KMS-11 (cell line): ENCODE results near the gene CCDC88A.
A peak's percentile ranks its signal among the peaks of the same experiment; 100 is the strongest.

ENCODE experiments used
- H2AFZ ChIP-seq: fragments of 200-600 bp; sonication (generic); 2 replicates; pipeline ENCODE4 v1.6.1; 2016; ENCODE audit warnings: antibody characterized with exemption, mixed run types, low read depth
- H3K27ac ChIP-seq: fragments of 200-600 bp; sonication (generic); 2 replicates; pipeline ENCODE4 v1.6.1; 2016; ENCODE audit warnings: mild to moderate bottlenecking, mixed run types
- H3K27me3 ChIP-seq: fragments of 200-600 bp; sonication (generic); 2 replicates; pipeline ENCODE4 v1.6.1; 2017; ENCODE audit warnings: mild to moderate bottlenecking, low read depth, mixed run types, moderate library complexity; ENCODE audit not compliant: insufficient read depth
- H3K36me3 ChIP-seq: fragments of 200-600 bp; sonication (generic); 2 replicates; pipeline ENCODE4 v1.6.1; 2017; ENCODE audit warnings: mild to moderate bottlenecking, mixed run types; ENCODE audit not compliant: insufficient read depth
- H3K4me1 ChIP-seq: fragments of 200-600 bp; sonication (generic); 2 replicates; pipeline ENCODE4 v1.6.1; 2016; ENCODE audit warnings: mild to moderate bottlenecking, low read depth, mixed run types; ENCODE audit not compliant: poor library complexity, severe bottlenecking
- H3K4me2 ChIP-seq: fragments of 200-600 bp; sonication (generic); 2 replicates; pipeline ENCODE4 v1.7.0; 2016; ENCODE audit warnings: mild to moderate bottlenecking, mixed run types
- H3K4me3 ChIP-seq: fragments of 200-600 bp; sonication (generic); IDR thresholded peaks from 2 replicates; pipeline ENCODE4 v1.6.1; 2017; ENCODE audit warnings: low read depth, low read length, mixed read lengths; ENCODE audit not compliant: insufficient read depth
- H3K79me2 ChIP-seq: fragments of 200-600 bp; sonication (generic); 2 replicates; pipeline ENCODE4 v1.6.1; 2016; ENCODE audit warnings: low read depth, mixed run types; ENCODE audit not compliant: insufficient read depth
- H3K9ac ChIP-seq: fragments of 200-600 bp; sonication (generic); 2 replicates; pipeline ENCODE4 v1.6.1; 2016; ENCODE audit warnings: mild to moderate bottlenecking, mixed run types
- H4K20me1 ChIP-seq: fragments of 200-600 bp; sonication (generic); 2 replicates; pipeline ENCODE4 v1.6.1; 2016; ENCODE audit warnings: mild to moderate bottlenecking, mixed run types; ENCODE audit not compliant: insufficient read depth
- CTCF ChIP-seq: fragments of 200-600 bp; sonication (generic); conservative IDR thresholded peaks from 2 replicates; pipeline ENCODE4 v1.6.1; 2017; ENCODE audit warnings: low read depth, mild to moderate bottlenecking, antibody characterized with exemption, low read length, moderate library complexity, mixed read lengths

Gene CCDC88A

GRCh38 chr2:55420871-55421270 is 1.2 kb upstream of the CCDC88A start:
- H3K79me2 ChIP-seq = peaks cover 33% of the 10 kb centered on the region
- H3K9ac ChIP-seq = peak overlapping the region; percentile 46; the same call in 1 of the 2 replicates
- no peaks in the 10 kb centered on the region for H4K20me1 ChIP-seq
- H3K4me1 ChIP-seq = peaks cover 48% of the 10 kb centered on the region
- no peaks in the 10 kb centered on the region for H3K27me3 ChIP-seq
- H3K4me3 ChIP-seq = no peak overlapping the region
- peak overlapping the region; percentile 66 for H3K4me2 ChIP-seq
- peak overlapping the region; percentile 38 for H3K27ac ChIP-seq
- peak overlapping the region; percentile 66 for H2AFZ ChIP-seq
- no peaks in the 10 kb centered on the region for H3K36me3 ChIP-seq
- TF ChIP-seq CTCF = no peak

- no peak for TF ChIP-seq CTCF
- peaks cover 53% of the 10 kb centered on the region for H3K4me1 ChIP-seq
These were observed 726 bp upstream of the CCDC88A start for GRCh38 chr2:55420439-55420725.

GRCh38 chr2:55419233-55419678 is 400 bp downstream of the CCDC88A start:
- peak overlapping the region; percentile 72 for H3K27ac ChIP-seq
- H3K4me1 ChIP-seq = peaks cover 64% of the 10 kb centered on the region
- peak overlapping the region; percentile 66 for H2AFZ ChIP-seq
- H3K4me2 ChIP-seq = peak overlapping the region; percentile 84
- no peaks in the 10 kb centered on the region for H3K36me3 ChIP-seq
- H4K20me1 ChIP-seq = no peaks in the 10 kb centered on the region
- peak overlapping the region; percentile 70 for H3K9ac ChIP-seq
- TF ChIP-seq CTCF = no peak
- H3K79me2 ChIP-seq = peaks cover 49% of the 10 kb centered on the region
- no peaks in the 10 kb centered on the region for H3K27me3 ChIP-seq
- H3K4me3 ChIP-seq = peak overlapping the region; percentile 58

More at GRCh38 chr2:55420439-55420725, 726 bp upstream of the CCDC88A start:
- Histone ChIP-seq H3K27ac (peak overlapping the region; percentile 38), H3K79me2 (peaks cover 38% of the 10 kb centered on the region), H3K27me3 (no peaks in the 10 kb centered on the region), H3K4me3 (peak overlapping the region; percentile 50), H3K4me2 (peak overlapping the region; percentile 66), H3K36me3 (no peaks in the 10 kb centered on the region), H3K9ac (peak overlapping the region; percentile 46; the same call in 1 of the 2 replicates), H4K20me1 (no peaks in the 10 kb centered on the region), H2AFZ (peak overlapping the region; percentile 66)

- H3K9ac ChIP-seq = peak overlapping the region; percentile 70
- no peaks in the 10 kb centered on the region; the same call in 1 of the 2 replicates for H3K36me3 ChIP-seq
- H3K4me3 ChIP-seq = peak overlapping the region; percentile 22
- peaks cover 70% of the 10 kb centered on the region for H3K4me1 ChIP-seq
- H2AFZ ChIP-seq = peak overlapping the region; percentile 66
- no peaks in the 10 kb centered on the region for H3K27me3 ChIP-seq
- H4K20me1 ChIP-seq = no peaks in the 10 kb centered on the region
- peak overlapping the region; percentile 84 for H3K4me2 ChIP-seq
- peaks cover 55% of the 10 kb centered on the region for H3K79me2 ChIP-seq
- TF ChIP-seq CTCF = no peak
- H3K27ac ChIP-seq = peak overlapping the region; percentile 72
These were observed 984 bp downstream of the CCDC88A start for GRCh38 chr2:55418512-55419232.
